HepG2 (cell line): Measurements from ENCODE around the gene GPR162. TPM values are rescaled to one million over a fixed set of nuclear protein-coding genes. Genes with fewer than 3 reads are reported as not detected.

ENCODE experiments used
- ETV5 ChIP-seq: IDR thresholded peaks from 2 replicates; pipeline ENCODE4 v1.6.1; 2018; ENCODE audit warnings: missing biosample characterization, missing genetic modification reagents, inconsistent platforms, borderline replicate concordance
- FIP1L1 ChIP-seq: fragments of 200-400 bp; formaldehyde crosslinking; IDR thresholded peaks from 2 replicates; pipeline ENCODE4 v1.6.1; 2018; ENCODE audit warnings: low read depth, mild to moderate bottlenecking, low read length, moderate library complexity, borderline replicate concordance; ENCODE audit not compliant: insufficient read depth
- FOSL2 ChIP-seq: sonication (generic); formaldehyde crosslinking; IDR thresholded peaks from 2 replicates; pipeline ENCODE4 v1.4.0; 2020; ENCODE audit warnings: missing genetic modification reagents
- FOXA1 ChIP-seq, 2 experiments: fragments of 450-650 bp in 1 of 2; sonication (generic) in 1 of 2; formaldehyde crosslinking in 1 of 2; IDR thresholded peaks; 2 replicates each; pipeline versions ENCODE4 v1.4.0 to v1.6.1; 2016 to 2020; ENCODE audit warnings: missing genetic modification reagents in 1 of 2
- GTF2F1 ChIP-seq: fragments of 150-350 bp; IDR thresholded peaks from 2 replicates; pipeline ENCODE4 v1.6.1; 2014; ENCODE audit warnings: low read length
- MAFK ChIP-seq, 2 experiments: IDR thresholded peaks in 1 of 2; conservative IDR thresholded peaks in 1 of 2; 2 replicates each; pipeline ENCODE4 v1.6.1; 2011; ENCODE audit warnings: improper control_type of control experiment in 2 of 2, low read length in 2 of 2
- MBNL3 ChIP-seq: fragments of 250-450 bp; sonication (Bioruptor Pico); conservative IDR thresholded peaks from 2 replicates; pipeline ENCODE4 v1.8.0; 2022; ENCODE audit warnings: mild to moderate bottlenecking, inconsistent platforms
- MLLT10 ChIP-seq: sonication (generic); formaldehyde crosslinking; IDR thresholded peaks from 2 replicates; pipeline ENCODE4 v1.4.0; 2020; ENCODE audit warnings: missing genetic modification reagents
- PHF21A ChIP-seq: sonication (generic); formaldehyde crosslinking; IDR thresholded peaks from 2 replicates; pipeline ENCODE4 v1.5.0; 2020; ENCODE audit warnings: mild to moderate bottlenecking, missing genetic modification reagents
- RELA ChIP-seq: sonication (generic); formaldehyde crosslinking; IDR thresholded peaks from 2 replicates; pipeline ENCODE4 v1.4.0; 2020; ENCODE audit warnings: missing genetic modification reagents
- SKIL ChIP-seq: sonication (generic); formaldehyde crosslinking; IDR thresholded peaks from 2 replicates; pipeline ENCODE4 v1.8.0; 2022; ENCODE audit warnings: missing genetic modification reagents, mild to moderate bottlenecking, moderate library complexity, borderline replicate concordance
- TCF12 ChIP-seq, 2 experiments: fragments of 450-650 bp in 1 of 2; sonication (generic) in 1 of 2; formaldehyde crosslinking in 1 of 2; IDR thresholded peaks; 2 replicates each; pipeline versions ENCODE4 v1.6.1 to v1.8.0; 2017 to 2022; ENCODE audit warnings: antibody characterized with exemption in 1 of 2, mild to moderate bottlenecking in 1 of 2, missing genetic modification reagents in 1 of 2, moderate library complexity in 1 of 2
- ZBTB10 ChIP-seq: sonication (generic); formaldehyde crosslinking; IDR thresholded peaks from 2 replicates; pipeline ENCODE4 v1.4.0; 2020; ENCODE audit warnings: missing genetic modification reagents, borderline replicate concordance
- ZNF17 ChIP-seq: sonication (generic); formaldehyde crosslinking; IDR thresholded peaks from 2 replicates; pipeline ENCODE4 v1.5.0; 2020; ENCODE audit warnings: mild to moderate bottlenecking, missing genetic modification reagents
- ZNF652 ChIP-seq: IDR thresholded peaks from 2 replicates; pipeline ENCODE4 v1.6.1; 2016; ENCODE audit warnings: low read depth, borderline replicate concordance
- ZNF720 ChIP-seq: sonication (generic); formaldehyde crosslinking; IDR thresholded peaks from 2 replicates; pipeline ENCODE4 v1.4.0; 2020; ENCODE audit warnings: missing genetic modification reagents
- ZNF724P ChIP-seq: sonication (generic); formaldehyde crosslinking; IDR thresholded peaks from 2 replicates; pipeline ENCODE4 v1.8.0; 2022; ENCODE audit warnings: missing genetic modification reagents, borderline replicate concordance
- polyA plus RNA-seq, 8 experiments: library from polyadenylated mRNA; depleted of rRNA in 3 of 8; stranded (reverse) in 7 of 8; unstranded in 1 of 8; fragments of >200 nt; fragmentation: Illumina TruSeq in 4 of 8; extraction: Trizol in 4 of 8; gene quantifications; 2 replicates each; pipeline versions ENCODE4 v1.2.1 to v1.2.3, GENCODE V29; 2011 to 2016; ENCODE audit warnings: low read depth in 4 of 8, missing spikeins in 1 of 8, mixed read lengths in 1 of 8; ENCODE audit not compliant: insufficient read depth in 1 of 8
- total RNA-seq, 5 experiments: library from RNA; depleted of rRNA; stranded (reverse); fragments of >200 nt; fragmentation: Illumina TruSeq; extraction: Trizol; gene quantifications; 2 replicates each; pipeline ENCODE4 v1.2.3, GENCODE V29; 2016; ENCODE audit warnings: low read depth in 1 of 5
- TF ChIP-seq, protein P1 (sequence below): IDR thresholded peaks from 2 replicates; pipeline ENCODE4 v1.6.1; 2016; ENCODE audit warnings: missing genetic modification reagents, missing compliant biosample characterization
- TF ChIP-seq, protein P2 (sequence below): sonication (generic); formaldehyde crosslinking; IDR thresholded peaks from 2 replicates; pipeline ENCODE4 v1.4.0; 2020; ENCODE audit warnings: missing genetic modification reagents
- TF ChIP-seq, protein P3 (sequence below): IDR thresholded peaks from 2 replicates; pipeline ENCODE4 v1.6.1; 2016; ENCODE audit warnings: missing compliant biosample characterization, missing genetic modification reagents, borderline replicate concordance

The GPR162 gene
- total and polyA plus RNA-seq, 2 of the 13 experiments (the other 11 are each of a cell fraction or from before 2014, with no cell fraction given), result 0.08 TPM; not detected in 1

DNA sequence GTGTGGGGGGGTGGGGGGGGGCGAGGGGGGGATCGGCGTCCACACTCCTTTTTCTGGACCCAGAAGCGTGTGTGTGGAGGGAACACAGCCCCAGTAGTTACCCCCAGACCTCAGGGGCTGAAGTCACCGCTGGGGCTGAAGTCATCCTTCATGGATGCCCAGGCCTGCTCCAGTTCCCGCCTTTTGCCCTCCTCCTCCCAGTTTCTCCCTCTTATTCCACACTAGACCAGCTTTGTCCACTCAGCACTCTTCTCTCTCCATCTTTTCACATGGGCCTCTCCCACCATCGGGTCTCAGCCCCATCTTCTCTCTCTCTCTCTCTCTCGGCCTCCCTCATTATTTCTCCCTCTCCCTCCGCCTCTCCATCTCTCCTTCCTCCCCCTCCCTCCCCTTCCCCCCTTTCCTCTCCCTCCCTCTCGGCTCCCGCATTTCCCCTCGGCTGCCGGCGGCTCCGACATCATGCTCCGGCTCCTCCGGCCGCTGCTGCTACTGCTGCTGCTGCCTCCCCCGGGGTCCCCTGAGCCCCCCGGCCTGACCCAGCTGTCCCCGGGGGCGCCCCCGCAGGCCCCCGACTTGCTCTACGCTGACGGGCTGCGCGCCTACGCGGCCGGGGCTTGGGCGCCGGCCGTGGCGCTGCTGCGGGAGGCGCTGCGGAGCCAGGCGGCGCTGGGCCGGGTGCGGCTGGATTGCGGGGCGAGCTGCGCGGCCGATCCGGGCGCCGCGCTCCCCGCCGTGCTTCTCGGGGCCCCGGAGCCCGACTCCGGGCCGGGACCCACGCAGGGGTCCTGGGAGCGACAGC, 6.6 kb downstream of the GPR162 start, which contains the start of gene P3H3 (continued):
- TF ChIP-seq, protein P1, sequence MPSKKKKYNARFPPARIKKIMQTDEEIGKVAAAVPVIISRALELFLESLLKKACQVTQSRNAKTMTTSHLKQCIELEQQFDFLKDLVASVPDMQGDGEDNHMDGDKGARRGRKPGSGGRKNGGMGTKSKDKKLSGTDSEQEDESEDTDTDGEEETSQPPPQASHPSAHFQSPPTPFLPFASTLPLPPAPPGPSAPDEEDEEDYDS (CRISPR knock-in tag), result no peak
- no peak for TF ChIP-seq MBNL3
- TF ChIP-seq ZNF17 (CRISPR knock-in tag), result no peak
- TF ChIP-seq, protein P2, sequence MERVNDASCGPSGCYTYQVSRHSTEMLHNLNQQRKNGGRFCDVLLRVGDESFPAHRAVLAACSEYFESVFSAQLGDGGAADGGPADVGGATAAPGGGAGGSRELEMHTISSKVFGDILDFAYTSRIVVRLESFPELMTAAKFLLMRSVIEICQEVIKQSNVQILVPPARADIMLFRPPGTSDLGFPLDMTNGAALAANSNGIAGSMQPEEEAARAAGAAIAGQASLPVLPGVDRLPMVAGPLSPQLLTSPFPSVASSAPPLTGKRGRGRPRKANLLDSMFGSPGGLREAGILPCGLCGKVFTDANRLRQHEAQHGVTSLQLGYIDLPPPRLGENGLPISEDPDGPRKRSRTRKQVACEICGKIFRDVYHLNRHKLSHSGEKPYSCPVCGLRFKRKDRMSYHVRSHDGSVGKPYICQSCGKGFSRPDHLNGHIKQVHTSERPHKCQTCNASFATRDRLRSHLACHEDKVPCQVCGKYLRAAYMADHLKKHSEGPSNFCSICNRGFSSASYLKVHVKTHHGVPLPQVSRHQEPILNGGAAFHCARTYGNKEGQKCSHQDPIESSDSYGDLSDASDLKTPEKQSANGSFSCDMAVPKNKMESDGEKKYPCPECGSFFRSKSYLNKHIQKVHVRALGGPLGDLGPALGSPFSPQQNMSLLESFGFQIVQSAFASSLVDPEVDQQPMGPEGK (CRISPR knock-in tag), result 0 out of 2 replicates have a peak, but pooled peaks have one; percentile 7
- no peak for TF ChIP-seq FOXA1 (IDR thresholded peaks at IDR 0.05)
- no peak for TF ChIP-seq FOXA1 (CRISPR knock-in tag; IDR thresholded peaks at IDR 0.05)
- no peak for TF ChIP-seq ZNF724P
- peak; percentile 8; the same call in 1 of the 2 replicates for TF ChIP-seq ETV5 (CRISPR knock-in tag)
- 0 out of 2 replicates have a peak, but pooled peaks have one; percentile 12 for TF ChIP-seq ZBTB10 (CRISPR knock-in tag)
- TF ChIP-seq MAFK (conservative IDR thresholded peaks at IDR 0.05 in 1 of 2, IDR thresholded peaks at IDR 0.05 in 1 of 2; ENCODE audit: low read length in 2 of 2), result peak; percentile 61 to 62; a peak in 3 of 4 replicates
- no peak for TF ChIP-seq TCF12 (IDR thresholded peaks at IDR 0.05)
- TF ChIP-seq TCF12 (CRISPR knock-in tag; IDR thresholded peaks at IDR 0.05), result no peak
- TF ChIP-seq RELA, result no peak
- no peak for TF ChIP-seq MLLT10 (CRISPR knock-in tag)
- no peak for TF ChIP-seq GTF2F1
- TF ChIP-seq SKIL, result no peak
- no peak for TF ChIP-seq FIP1L1
- no peak for TF ChIP-seq ZNF720 (CRISPR knock-in tag)
- 0 out of 2 replicates have a peak, but pooled peaks have one; percentile 2 for TF ChIP-seq PHF21A (CRISPR knock-in tag)
- TF ChIP-seq, protein P3, sequence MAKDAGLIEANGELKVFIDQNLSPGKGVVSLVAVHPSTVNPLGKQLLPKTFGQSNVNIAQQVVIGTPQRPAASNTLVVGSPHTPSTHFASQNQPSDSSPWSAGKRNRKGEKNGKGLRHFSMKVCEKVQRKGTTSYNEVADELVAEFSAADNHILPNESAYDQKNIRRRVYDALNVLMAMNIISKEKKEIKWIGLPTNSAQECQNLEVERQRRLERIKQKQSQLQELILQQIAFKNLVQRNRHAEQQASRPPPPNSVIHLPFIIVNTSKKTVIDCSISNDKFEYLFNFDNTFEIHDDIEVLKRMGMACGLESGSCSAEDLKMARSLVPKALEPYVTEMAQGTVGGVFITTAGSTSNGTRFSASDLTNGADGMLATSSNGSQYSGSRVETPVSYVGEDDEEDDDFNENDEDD (CRISPR knock-in tag), result peak; percentile 56; the same call in 1 of the 2 replicates
- TF ChIP-seq FOSL2 (CRISPR knock-in tag), result no peak
- TF ChIP-seq ZNF652 (CRISPR knock-in tag), result no peak
